ENCODE measurements around the gene OR2A42.
"Not testable (repeated sequence)": the region's sequence is repeated elsewhere in the genome, so short reads cannot be mapped to it uniquely, and the experiment has no call there.

OR2A42 gene, protein sequence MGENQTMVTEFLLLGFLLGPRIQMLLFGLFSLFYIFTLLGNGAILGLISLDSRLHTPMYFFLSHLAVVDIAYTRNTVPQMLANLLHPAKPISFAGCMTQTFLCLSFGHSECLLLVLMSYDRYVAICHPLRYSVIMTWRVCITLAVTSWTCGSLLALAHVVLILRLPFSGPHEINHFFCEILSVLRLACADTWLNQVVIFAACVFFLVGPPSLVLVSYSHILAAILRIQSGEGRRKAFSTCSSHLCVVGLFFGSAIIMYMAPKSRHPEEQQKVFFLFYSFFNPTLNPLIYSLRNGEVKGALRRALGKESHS

DNA sequence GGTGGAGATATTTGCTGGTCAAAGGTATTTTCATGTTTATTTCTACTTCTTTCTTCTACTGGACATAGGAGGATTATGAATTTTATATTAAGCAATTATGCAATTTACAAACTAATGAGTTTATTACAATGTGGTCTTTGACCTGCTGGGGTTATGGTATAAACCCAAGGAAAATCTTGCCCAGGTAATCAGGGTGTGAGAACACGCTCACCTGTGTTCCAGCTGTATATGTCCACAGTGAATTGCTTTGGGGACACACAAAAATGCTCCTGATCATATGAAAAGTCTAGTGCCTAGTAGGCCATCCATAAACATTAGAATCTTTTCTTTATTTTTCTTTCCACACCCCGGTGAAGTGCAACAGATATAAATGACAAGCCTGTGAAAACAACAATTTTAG, at the start of gene OR2A42:
Gene OR2A42 (minus strand): TSS at position 241 of the 400 bp plus-strand sequence. CDS start 6,762 bp downstream, outside the sequence.
- not testable (repeated sequence) for DNase-seq

DNA sequence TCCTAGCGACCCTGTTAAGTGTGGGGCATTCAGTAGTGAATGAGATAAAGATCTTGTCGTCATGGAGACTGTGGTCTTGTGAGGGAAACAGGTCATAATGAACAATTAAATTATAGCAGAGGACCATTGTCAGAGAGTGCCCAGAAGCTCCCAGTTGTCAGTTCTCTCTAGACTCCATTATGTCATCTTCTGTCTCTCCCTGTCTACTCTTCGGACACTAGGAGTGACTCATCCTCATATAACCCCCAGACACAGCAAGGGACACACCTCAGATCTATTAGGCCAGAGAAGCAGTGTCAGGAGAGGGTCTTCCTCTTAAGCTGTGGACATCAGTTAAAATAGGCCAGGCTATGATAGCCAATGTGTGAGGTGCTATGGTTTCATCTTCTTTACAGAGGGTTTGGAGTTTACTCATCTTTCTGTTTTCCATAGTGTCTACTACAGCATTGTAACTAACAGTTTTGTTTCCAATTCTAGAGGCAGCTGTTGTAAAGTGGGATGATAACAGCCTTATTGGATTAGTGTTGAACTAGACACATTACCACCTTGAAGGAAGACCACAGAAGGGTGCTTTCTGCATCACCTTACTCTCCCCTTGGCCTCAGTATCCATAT, 47.9 kb upstream of the OR2A42 start:
- DNase-seq, result not testable (repeated sequence)

- DNase-seq, result not testable (repeated sequence)
Measured at GRCh38 chr7:144283716-144284115, 44.3 kb upstream of the OR2A42 start.

DNA sequence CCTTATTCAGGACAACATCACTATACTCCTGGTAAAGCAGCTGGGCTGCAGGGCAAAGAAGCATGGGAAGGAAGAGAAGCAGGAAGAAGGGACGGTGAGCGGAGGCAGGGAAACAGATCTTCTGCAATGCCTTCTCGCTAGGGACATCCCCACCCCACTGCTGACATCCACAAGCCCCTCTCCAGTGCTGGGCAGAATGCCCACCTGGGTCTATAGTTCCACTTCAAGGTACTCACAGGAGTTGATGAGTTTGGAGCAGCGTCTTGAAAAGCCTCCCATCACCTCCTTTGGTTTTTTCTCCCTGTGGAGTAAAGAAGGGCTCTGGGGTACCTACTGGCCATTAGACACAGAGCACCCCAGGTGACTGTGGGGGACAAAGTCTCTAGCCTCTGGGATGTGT, 43.1 kb upstream of the OR2A42 start:
- DNase-seq, result not testable (repeated sequence)

DNA sequence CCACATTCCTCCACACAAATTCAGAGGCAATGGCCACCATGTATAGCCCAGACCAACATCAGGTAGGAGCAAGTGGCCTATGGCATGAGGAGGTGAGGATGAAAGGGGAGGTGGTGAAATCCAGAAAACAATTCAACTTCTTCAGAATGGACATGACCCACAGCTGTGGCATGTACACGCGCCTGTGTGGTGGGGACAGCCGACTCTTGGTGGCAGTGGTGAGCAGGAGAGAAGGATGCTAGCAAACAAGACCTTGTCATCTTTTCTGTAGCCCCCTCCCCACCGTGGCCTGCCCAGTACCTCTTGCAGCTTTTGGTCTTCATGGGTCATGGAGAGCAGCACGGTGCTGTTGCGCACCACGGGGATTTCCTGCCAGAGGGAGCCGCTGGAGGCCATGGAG, 42.6 kb upstream of the OR2A42 start:
- DNase-seq, result not testable (repeated sequence)

DNA sequence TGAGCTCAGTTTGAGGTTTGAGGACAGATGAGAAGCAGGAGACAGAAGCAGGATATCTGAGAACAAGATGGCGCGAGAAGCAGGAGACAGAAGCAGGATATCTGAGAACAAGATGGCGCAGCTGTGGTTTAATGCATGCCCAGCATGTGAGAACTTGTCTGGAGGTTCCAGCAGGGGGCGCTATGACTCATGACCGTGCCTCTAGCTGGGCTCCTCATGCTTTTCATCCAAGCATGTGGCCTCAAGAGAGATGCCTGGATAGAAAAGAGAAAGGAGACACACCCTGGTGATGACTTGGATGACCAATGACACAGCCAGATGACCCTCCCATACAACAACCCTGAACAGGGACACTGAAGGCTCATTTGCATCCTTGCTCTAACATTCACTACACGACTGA, 40.6 kb upstream of the OR2A42 start:
- DNase-seq, result not testable (repeated sequence)

DNA sequence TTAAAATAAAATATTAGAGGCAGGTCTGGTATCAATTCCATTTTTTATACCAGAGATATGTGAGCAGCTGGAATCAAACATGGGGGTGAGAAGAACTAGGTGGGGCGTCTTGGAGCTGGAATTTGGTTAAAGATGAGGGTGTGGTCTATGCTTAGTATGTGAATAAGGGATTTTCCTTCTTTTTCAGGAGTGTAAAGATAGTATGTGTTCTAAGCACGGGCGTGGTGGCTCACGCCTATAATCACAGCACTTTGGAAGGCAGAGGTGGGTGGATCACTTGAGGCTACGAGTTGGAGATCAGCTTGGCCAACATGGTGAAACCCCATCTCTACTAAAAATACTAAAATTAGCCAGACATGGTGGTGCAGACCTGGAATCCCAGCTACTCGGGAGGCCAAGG, 35.9 kb upstream of the OR2A42 start:
- DNase-seq, result not testable (repeated sequence)

DNA sequence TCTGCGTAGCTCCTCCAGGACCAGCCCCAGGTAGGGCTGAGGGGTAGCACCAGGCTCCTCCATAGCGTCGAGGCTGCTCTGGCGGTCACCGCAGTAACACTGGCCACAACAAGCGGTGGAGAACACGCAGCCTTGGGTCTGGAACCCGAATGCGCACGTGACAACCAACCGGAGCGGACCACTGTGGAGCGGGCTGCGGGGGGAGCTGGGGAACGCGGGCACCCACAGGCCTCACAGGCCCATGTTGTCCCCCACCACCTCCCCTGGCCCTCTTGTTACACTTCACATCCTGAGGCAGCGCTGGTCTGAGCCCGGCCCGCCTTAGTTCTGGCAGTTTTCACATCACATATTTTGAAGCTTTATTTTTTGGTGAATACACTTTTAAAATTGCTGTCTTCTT, 29.8 kb upstream of the OR2A42 start, which contains the start of gene CTAGE8:
Gene CTAGE8 (minus strand): TSS at position 101 of the 400 bp plus-strand sequence. CDS start 38 bp downstream, at position 63.
- DNase-seq, result not testable (repeated sequence)

DNA sequence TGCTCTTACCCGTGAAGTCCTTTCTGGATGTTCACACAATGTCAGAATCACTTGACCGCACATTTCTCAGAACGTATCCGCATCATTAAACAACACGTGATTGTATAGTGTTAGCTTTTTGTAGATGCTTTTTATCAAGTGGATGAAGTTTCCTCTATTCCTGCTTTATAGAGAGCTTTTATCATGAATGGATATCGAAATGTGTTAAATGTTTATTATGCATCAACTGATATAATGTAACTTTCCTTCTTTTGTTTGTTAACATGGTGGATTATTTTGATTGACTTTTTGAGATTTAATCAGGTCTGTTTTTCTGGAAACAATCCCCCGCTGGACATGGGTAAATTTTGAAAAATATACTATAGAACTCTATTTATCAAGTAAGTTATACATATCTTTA, 25.3 kb upstream of the OR2A42 start, which contains the start of gene OR2A7:
Gene OR2A7 (minus strand): TSS at position 101 of the 400 bp plus-strand sequence. CDS start 5,164 bp downstream, outside the sequence.
- not testable (repeated sequence) for DNase-seq

GRCh38 chr7:144262128-144262527, 22.7 kb upstream of the OR2A42 start:
- not testable (repeated sequence) for DNase-seq

DNA sequence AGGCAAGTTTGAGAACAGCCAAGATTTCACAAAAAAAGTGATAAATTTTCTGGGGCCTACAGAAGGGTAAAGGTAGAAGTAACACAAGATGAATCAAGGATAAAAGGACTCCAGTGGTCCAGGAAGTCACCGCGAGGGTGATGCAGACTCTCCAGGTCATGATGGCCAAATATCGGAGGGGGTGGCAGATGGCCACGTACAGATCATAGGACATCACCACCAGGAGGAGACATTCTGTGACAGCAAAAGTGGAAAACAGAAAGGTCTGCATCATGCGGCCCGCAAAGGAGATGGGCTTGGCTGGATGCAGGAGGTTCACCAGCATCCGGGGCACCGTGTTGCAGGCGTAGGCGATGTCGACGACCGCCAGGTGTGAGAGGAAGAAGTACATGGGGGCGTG, 19.7 kb upstream of the OR2A42 start:
- not testable (repeated sequence) for DNase-seq

GRCh38 chr7:144256112-144256511, 16.7 kb upstream of the OR2A42 start:
- no peak for DNase-seq

- DNase-seq, result no peak
Measured at GRCh38 chr7:144255471-144255897, 16.1 kb upstream of the OR2A42 start.

DNA sequence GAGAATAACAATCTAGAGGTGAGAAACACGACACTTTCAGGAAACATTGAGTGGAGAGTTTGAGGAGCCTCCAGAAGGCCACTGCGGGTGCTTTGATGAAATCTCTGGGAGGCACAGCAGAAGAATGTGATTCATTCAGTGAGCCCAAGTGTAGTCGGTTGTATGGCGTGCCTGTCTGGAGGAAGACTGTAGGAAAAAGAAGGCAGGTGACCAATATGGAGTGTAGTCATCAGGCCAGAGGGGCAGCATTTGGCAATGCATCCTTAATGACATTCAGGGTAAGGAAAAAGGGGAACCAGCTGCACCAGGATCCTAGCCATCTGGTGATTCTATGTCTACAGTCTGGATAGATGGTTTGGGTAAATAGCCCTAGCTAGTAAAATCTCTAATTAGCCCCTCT, 12.9 kb upstream of the OR2A42 start:
- DNase-seq, result not testable (repeated sequence)

DNA sequence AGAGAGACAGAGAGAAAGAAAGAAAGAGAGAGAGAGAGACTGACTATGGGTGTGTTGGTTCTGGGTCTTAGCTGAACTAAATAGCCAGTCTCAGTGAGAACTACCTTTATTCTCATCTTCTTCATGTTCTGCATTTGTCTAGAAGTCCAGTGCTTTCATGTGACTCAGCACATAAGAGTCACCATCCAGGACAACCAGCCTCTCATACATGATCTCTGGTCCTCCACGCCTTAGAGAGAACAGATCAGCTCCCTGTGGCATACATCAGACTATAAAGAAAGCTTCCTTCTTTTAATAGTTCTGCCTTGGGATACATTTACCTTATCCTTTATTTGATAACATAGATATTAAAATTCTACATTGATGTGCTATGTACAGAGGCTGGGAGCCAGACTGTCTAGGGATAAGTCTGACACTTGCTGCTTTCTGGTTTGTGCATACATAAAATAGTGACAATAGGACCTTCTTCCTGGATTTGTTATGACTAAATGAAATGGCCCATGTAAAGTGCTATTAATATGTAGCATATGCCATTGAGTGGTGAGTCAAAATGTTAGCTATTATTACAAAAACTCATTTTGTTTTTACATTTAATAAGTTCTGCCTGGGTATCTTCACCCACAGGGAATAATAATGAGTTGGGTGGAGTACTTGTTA, 8.4 kb upstream of the OR2A42 start:
- DNase-seq, result not testable (repeated sequence)

DNA sequence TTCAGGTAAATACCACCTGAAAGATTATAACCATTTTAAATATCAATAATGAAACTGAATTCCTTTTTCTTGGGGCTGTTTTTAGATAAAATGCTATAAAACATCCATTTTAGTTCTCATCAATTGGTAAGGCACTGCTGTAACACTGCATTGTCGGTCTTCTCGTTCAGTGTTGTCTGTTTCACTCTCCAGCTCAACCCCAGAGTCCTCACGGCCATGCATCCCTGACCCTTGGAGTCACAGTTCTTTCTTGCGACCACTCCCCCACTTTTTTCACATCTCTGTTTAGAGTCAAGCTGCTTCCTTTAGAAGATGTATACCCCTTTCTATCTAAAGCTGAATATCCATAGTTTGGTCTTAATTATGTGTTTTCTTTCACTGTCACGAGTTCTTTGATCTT, 7.6 kb upstream of the OR2A42 start:
- DNase-seq, result not testable (repeated sequence)

- DNase-seq, result not testable (repeated sequence)
Measured at GRCh38 chr7:144245372-144245771, 6.0 kb upstream of the OR2A42 start.

GRCh38 chr7:144238530-144239082, 799 bp downstream of the OR2A42 start:
- not testable (repeated sequence) for DNase-seq

DNA sequence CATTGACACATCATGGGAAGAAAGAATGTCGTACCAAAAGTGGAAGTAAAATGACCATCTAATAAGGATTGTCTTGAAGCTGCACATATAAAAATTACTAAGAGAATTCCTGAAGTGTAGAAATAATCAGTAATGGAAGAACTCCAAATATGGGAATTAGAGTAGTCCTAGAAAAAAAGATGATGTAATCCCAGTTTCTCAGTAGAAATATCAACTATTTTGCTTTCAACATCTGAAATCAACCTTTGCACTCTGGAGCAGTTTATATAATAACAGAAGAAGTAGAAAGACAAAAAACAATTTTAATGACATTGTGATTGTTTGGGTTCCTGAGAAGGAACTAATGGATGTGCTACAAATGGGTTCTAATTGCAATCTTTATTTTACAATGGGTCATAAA, 6.4 kb downstream of the OR2A42 start:
- DNase-seq, result not testable (repeated sequence)

DNA sequence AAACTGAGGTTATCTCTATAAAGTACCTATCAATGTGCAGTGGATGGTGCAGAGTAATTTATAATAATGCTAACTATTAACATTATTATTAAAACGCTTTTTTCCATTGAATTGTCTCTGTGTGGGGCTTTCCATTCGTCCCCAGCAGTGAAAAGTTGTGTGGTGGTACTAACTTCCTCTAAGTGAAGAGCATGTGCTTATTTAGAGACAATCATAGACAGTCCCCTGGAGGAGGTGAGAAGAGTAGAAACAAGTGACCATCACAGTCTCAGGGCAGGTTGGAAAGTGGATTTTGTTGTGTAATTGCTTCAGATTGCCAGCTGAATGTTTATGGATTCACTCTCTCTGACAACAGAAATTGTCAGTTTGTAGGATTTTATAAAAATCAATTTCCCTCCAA, 8.4 kb downstream of the OR2A42 start:
- not testable (repeated sequence) for DNase-seq

DNA sequence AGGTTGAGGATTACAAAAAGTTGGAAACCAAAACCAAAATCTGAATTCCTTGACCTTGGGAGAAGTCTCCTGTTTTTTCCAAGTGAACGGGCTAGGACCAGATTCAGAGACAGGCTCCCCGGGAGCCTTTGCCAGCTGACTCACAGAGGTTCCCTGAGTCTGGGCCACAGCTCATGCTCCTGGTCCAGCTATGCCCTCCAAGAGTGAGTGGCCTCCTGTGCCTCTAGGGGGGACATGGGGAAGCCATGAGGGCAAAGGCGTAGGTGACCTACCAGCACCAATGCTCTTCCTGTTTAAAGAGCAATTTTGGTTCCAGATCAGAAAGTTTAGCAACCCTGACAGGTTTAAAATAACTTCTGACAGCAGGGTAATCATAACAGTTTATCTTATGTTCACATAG, 10.6 kb downstream of the OR2A42 start:
- DNase-seq, result not testable (repeated sequence)

DNA sequence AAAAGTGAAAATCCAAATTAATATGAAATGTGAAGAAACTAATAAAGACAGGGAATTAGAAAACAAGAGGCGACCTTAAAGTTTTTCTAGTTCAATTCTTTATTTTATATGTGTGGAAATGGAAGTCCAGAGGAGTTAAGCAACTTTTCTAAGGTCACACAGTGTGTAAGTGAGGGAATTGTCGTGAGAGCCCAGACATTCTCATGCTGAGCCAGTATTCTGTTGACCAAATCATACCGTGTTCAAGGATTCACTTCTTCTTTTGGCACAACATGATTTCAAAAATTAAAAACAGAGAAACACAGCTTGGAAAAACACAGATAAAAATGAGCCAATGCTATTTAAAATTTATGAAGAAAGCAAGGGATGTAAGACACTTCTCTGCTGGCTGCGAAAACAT, 12.5 kb downstream of the OR2A42 start:
- DNase-seq, result not testable (repeated sequence)

DNA sequence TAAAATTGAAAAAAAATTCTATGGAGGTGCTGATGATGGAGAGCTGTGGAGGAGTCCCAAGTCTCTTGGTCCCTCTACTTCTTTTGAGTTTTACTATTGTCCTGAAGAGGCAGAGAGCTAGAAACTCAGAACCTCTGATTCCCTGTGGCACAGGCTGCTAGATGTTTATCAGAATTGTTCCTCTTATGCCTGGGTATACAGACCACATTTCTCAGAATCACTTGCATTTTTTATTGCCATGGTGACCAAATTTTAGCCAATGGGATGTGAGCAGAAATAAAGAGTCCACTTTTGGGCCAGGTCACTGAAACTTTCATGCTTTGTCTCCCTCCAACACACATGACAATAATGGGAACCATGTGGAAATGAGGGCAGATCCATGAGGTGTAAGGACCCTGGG, 15.7 kb downstream of the OR2A42 start:
- not testable (repeated sequence) for DNase-seq

Measured in NCI-H1930 (cell line).